H9 (cell line): ENCODE results near the gene MPP2. TPM values are rescaled to one million over a fixed set of nuclear protein-coding genes. Genes with fewer than 3 reads are reported as not detected.

Source experiments
- DNase-seq: peaks from one replicate; pipeline ENCODE4 v3.0.0-alpha.2; 2017
- H2AFZ ChIP-seq: one replicate; pipeline ENCODE4 v1.6.1; 2013; ENCODE audit warnings: mild to moderate bottlenecking, low read length, control low read depth, moderate library complexity
- H2AK5ac ChIP-seq: 2 replicates; pipeline ENCODE4 v1.6.1; 2013; ENCODE audit warnings: low read length, control low read depth, mixed read lengths; ENCODE audit not compliant: insufficient read length
- H2BK120ac ChIP-seq: one replicate; pipeline ENCODE4 v1.6.1; 2013; ENCODE audit warnings: low read depth, mild to moderate bottlenecking, low read length, control low read depth, inconsistent platforms; ENCODE audit not compliant: poor library complexity, severe bottlenecking
- H2BK12ac ChIP-seq: 2 replicates; pipeline ENCODE4 v1.6.1; 2013; ENCODE audit warnings: low read length, control low read depth, mixed read lengths, low read depth; ENCODE audit not compliant: insufficient read length
- H2BK15ac ChIP-seq: 2 replicates; pipeline ENCODE4 v1.6.1; 2013; ENCODE audit warnings: low read depth, low read length, control low read depth
- H2BK20ac ChIP-seq: one replicate; pipeline ENCODE4 v1.6.1; 2013; ENCODE audit warnings: low read depth, mild to moderate bottlenecking, low read length, control low read depth, inconsistent platforms; ENCODE audit not compliant: poor library complexity, severe bottlenecking
- H2BK5ac ChIP-seq: 2 replicates; pipeline ENCODE4 v1.6.1; 2013; ENCODE audit warnings: low read length, control low read depth, mixed read lengths; ENCODE audit not compliant: insufficient read length
- H3K14ac ChIP-seq: 2 replicates; pipeline ENCODE4 v1.6.1; 2013; ENCODE audit warnings: low read length, control low read depth; ENCODE audit not compliant: insufficient read depth
- H3K18ac ChIP-seq: 2 replicates; pipeline ENCODE4 v1.6.1; 2013; ENCODE audit warnings: low read depth, mild to moderate bottlenecking, mixed read lengths, low read length, control low read depth; ENCODE audit not compliant: insufficient read length
- H3K23ac ChIP-seq: 2 replicates; pipeline ENCODE4 v1.6.1; 2013; ENCODE audit warnings: low read length, control low read depth, mixed read lengths, low read depth; ENCODE audit not compliant: insufficient read length
- H3K23me2 ChIP-seq: 2 replicates; pipeline ENCODE4 v1.6.1; 2013; ENCODE audit warnings: low read depth, mild to moderate bottlenecking, mixed read lengths, low read length, control low read depth; ENCODE audit not compliant: insufficient read length, poor library complexity, severe bottlenecking
- H3K27ac ChIP-seq: 2 replicates; pipeline ENCODE4 v1.5.1; 2013; ENCODE audit warnings: low read length, control low read depth, mixed read lengths, low read depth; ENCODE audit not compliant: insufficient read length
- H3K27me3 ChIP-seq: 2 replicates; pipeline ENCODE4 v1.6.1; 2013; ENCODE audit warnings: low read length, control low read depth, inconsistent platforms; ENCODE audit not compliant: insufficient read depth
- H3K4ac ChIP-seq: 2 replicates; pipeline ENCODE4 v1.6.1; 2013; ENCODE audit warnings: low read depth, mild to moderate bottlenecking, control low read depth, inconsistent platforms, low read length, moderate library complexity
- H3K4me1 ChIP-seq: 2 replicates; pipeline ENCODE4 v1.6.1; 2013; ENCODE audit warnings: low read length, control low read depth, inconsistent platforms; ENCODE audit not compliant: insufficient read depth
- H3K4me2 ChIP-seq: 2 replicates; pipeline ENCODE4 v1.6.1; 2013; ENCODE audit warnings: low read length, control low read depth, mixed read lengths; ENCODE audit not compliant: insufficient read length, insufficient read depth
- H3K56ac ChIP-seq: 2 replicates; pipeline ENCODE4 v1.6.1; 2013; ENCODE audit warnings: low read depth, mild to moderate bottlenecking, mixed read lengths, low read length, control low read depth; ENCODE audit not compliant: insufficient read length
- H3K79me1 ChIP-seq: 2 replicates; pipeline ENCODE4 v1.6.1; 2013; ENCODE audit warnings: low read depth, mild to moderate bottlenecking, moderate library complexity, low read length, control low read depth, inconsistent platforms; ENCODE audit not compliant: insufficient read depth, poor library complexity, severe bottlenecking
- H3K79me2 ChIP-seq: 2 replicates; pipeline ENCODE4 v1.6.1; 2013; ENCODE audit warnings: low read length, control low read depth, inconsistent platforms; ENCODE audit not compliant: insufficient read depth
- H3K9ac ChIP-seq: 2 replicates; pipeline ENCODE4 v1.6.1; 2013; ENCODE audit warnings: low read length, control low read depth, mixed read lengths; ENCODE audit not compliant: insufficient read length; ENCODE audit errors: extremely low read depth
- H3K9me3 ChIP-seq: one replicate; pipeline ENCODE4 v1.6.1; 2013; ENCODE audit warnings: low read depth, low read length, inconsistent platforms; ENCODE audit not compliant: control insufficient read depth
- H3T11ph ChIP-seq: one replicate; pipeline ENCODE4 v1.6.1; 2013; ENCODE audit warnings: mild to moderate bottlenecking, low read length, control low read depth, inconsistent platforms
- H4K20me1 ChIP-seq: one replicate; pipeline ENCODE4 v1.6.1; 2013; ENCODE audit not compliant: control insufficient read depth, insufficient read length, insufficient read depth
- H4K5ac ChIP-seq: 2 replicates; pipeline ENCODE4 v1.6.1; 2013; ENCODE audit warnings: low read depth, mild to moderate bottlenecking, mixed read lengths, low read length, control low read depth; ENCODE audit not compliant: insufficient read length
- H4K8ac ChIP-seq: replicated peaks from 2 replicates; pipeline ENCODE4 v1.6.1; 2013; ENCODE audit warnings: low read length, control low read depth, mixed read lengths, low read depth; ENCODE audit not compliant: insufficient read length
- H4K91ac ChIP-seq: 2 replicates; pipeline ENCODE4 v1.6.1; 2013; ENCODE audit warnings: low read depth, mild to moderate bottlenecking, moderate library complexity, mixed read lengths, low read length, control low read depth; ENCODE audit not compliant: insufficient read length
- H3K27ac Mint-ChIP-seq, 3 experiments: 2 replicates in 2 of 3; 3 replicates in 1 of 3; pipeline ENCODE4 v1.8.0; 2020 to 2021; ENCODE audit warnings: mixed read lengths in 3 of 3, mild to moderate bottlenecking in 1 of 3, moderate library complexity in 1 of 3
- H3K27me3 Mint-ChIP-seq: 2 replicates; pipeline ENCODE4 v1.8.0; 2021; ENCODE audit warnings: low read depth, mild to moderate bottlenecking, moderate library complexity, mixed read lengths
- H3K36me3 Mint-ChIP-seq, 3 experiments: 2 replicates in 2 of 3; 3 replicates in 1 of 3; pipeline ENCODE4 v1.8.0; 2020 to 2021; ENCODE audit warnings: low read depth in 3 of 3, mixed read lengths in 3 of 3; ENCODE audit not compliant: insufficient read depth in 1 of 3
- H3K4me1 Mint-ChIP-seq, 2 experiments: 2 replicates each; pipeline ENCODE4 v1.8.0; 2020; ENCODE audit warnings: mixed read lengths in 2 of 2
- H3K4me3 Mint-ChIP-seq, 2 experiments: 2 replicates in 1 of 2; 3 replicates in 1 of 2; pipeline ENCODE4 v1.8.0; 2020 to 2021; ENCODE audit warnings: mild to moderate bottlenecking in 2 of 2, mixed read lengths in 2 of 2, moderate library complexity in 1 of 2
- H3K9me3 Mint-ChIP-seq, 2 experiments: 2 replicates in 1 of 2; 3 replicates in 1 of 2; pipeline ENCODE4 v1.8.0; 2020; ENCODE audit warnings: mild to moderate bottlenecking in 2 of 2, mixed read lengths in 2 of 2, moderate library complexity in 1 of 2
- CTCF ChIP-seq: fragments of 200-600 bp; sonication (generic); conservative IDR thresholded peaks from 3 replicates; pipeline ENCODE4 v1.8.0; 2021; ENCODE audit warnings: antibody characterized with exemption, mild to moderate bottlenecking
- WGBS: extraction: QIAGEN DNeasy Blood & Tissue Kit; methylation state at CpG from one replicate; pipeline ENCODE4 v1.1.7; 2013; ENCODE audit warnings: missing lambda C conversion rate, low lambda C conversion rate, mixed read lengths; ENCODE audit not compliant: insufficient read length; ENCODE audit errors: extremely low coverage; 5-methylcytosine and 5-hydroxymethylcytosine counted together
- total RNA-seq: library from RNA; stranded (reverse); gene quantifications from 2 replicates; pipeline ENCODE4 v1.2.1, GENCODE V29; 2021

MPP2 gene
- total RNA-seq, 1 experiment from 2014 or later = 16.3 TPM

- H3K4me1 Mint-ChIP-seq = peaks cover 19 to 25% of the 10 kb centered on the region in 2 experiments
- Histone ChIP-seq H3K9me3 (no peaks in the 10 kb centered on the region), H3K27ac (no peak overlapping the region), H3K23me2 (no peaks in the 10 kb centered on the region), H2AFZ (no peak overlapping the region), H3K4ac (no peak overlapping the region), H3K14ac (no peak overlapping the region), H3K27me3 (no peaks in the 10 kb centered on the region; the same call in 1 of the 2 replicates), H3K9ac (no peak overlapping the region), H4K91ac (no peak overlapping the region), H2BK15ac (no peak overlapping the region), H2BK120ac (no peak overlapping the region), H3K23ac (no peak overlapping the region), H4K8ac (no peak overlapping the region), H3T11ph (no peak overlapping the region), H2BK20ac (no peak overlapping the region), H3K18ac (no peak overlapping the region), H4K20me1 (no peaks in the 10 kb centered on the region), H2BK12ac (no peak overlapping the region), H2BK5ac (no peak overlapping the region), H3K56ac (no peak overlapping the region), H3K4me1 (no peaks in the 10 kb centered on the region), H4K5ac (no peak overlapping the region), H3K4me2 (no peak overlapping the region), H3K79me2 (no peaks in the 10 kb centered on the region), H2AK5ac (no peak overlapping the region), H3K79me1 (no peaks in the 10 kb centered on the region)
- H3K27me3 Mint-ChIP-seq = peaks cover 36% of the 10 kb centered on the region
- H3K9me3 Mint-ChIP-seq = peaks cover 0 to 5% of the 10 kb centered on the region in 2 experiments; a peak in 4 of 5 replicates
- no peak overlapping the region for H3K4me3 Mint-ChIP-seq
- TF ChIP-seq CTCF = peak; percentile 21; the same call in 2 of the 3 replicates
- no CpG with 5 or more reads among the region's 4 CpGs for WGBS
- no peak overlapping the region for H3K27ac Mint-ChIP-seq
- DNase-seq = no peak
- no peaks in the 10 kb centered on the region for H3K36me3 Mint-ChIP-seq
These were observed 9.0 kb upstream of the MPP2 start for GRCh38 chr17:43916385-43916784.
